Lower leg skin (tissue), 4 donors: ENCODE results near the gene SPDYE4. TPM values are rescaled to one million over a fixed set of nuclear protein-coding genes. Genes with fewer than 3 reads are reported as not detected.
A peak's percentile ranks its signal among the peaks of the same experiment; 100 is the strongest.

Source experiments
- DNase-seq, 2 donors: peaks; one replicate each; pipeline ENCODE4 v3.0.0-alpha.2; 2019; ENCODE audit warnings: low spot score in 2 of 2
- H3K4me3 ChIP-seq: fragments of 200-600 bp; sonication (generic); 2 replicates; pipeline ENCODE4 v1.5.1; 2017; ENCODE audit warnings: mild to moderate bottlenecking, low read depth; ENCODE audit not compliant: poor library complexity, severe bottlenecking
- POLR2A ChIP-seq, 2 donors: fragments of 450-650 bp; IDR thresholded peaks; one replicate each; pipeline ENCODE4 v1.6.1; 2016 to 2017; ENCODE audit warnings: antibody characterized with exemption in 2 of 2, mild to moderate bottlenecking in 1 of 2, moderate library complexity in 1 of 2
- WGBS, 2 donors: methylation state at CpG; one replicate each; pipeline ENCODE4 v1.1.5; 2018; 5-methylcytosine and 5-hydroxymethylcytosine counted together
- intact Hi-C: fragments of 100-400 bp; cut with DNase I; formaldehyde crosslinking; loops from one replicate; pipeline ENCODE4 v1.15.0; 2023; ENCODE audit warnings: low total_unique reads
- total RNA-seq, 4 donors: library from RNA; depleted of rRNA; stranded (reverse); fragments of >200 nt; gene quantifications; one replicate each; pipeline ENCODE4 v1.1.0, GENCODE V29; 2016
- TF ChIP-seq, protein P1 (sequence below), 3 donors: fragments of 450-650 bp; IDR thresholded peaks; one replicate each; pipeline ENCODE4 v1.5.1; 2016; ENCODE audit warnings: antibody characterized with exemption in 3 of 3, mild to moderate bottlenecking in 3 of 3, moderate library complexity in 2 of 3

The SPDYE4 gene
- total RNA-seq, 4 donors from 2014 or later = not detected

DNA sequence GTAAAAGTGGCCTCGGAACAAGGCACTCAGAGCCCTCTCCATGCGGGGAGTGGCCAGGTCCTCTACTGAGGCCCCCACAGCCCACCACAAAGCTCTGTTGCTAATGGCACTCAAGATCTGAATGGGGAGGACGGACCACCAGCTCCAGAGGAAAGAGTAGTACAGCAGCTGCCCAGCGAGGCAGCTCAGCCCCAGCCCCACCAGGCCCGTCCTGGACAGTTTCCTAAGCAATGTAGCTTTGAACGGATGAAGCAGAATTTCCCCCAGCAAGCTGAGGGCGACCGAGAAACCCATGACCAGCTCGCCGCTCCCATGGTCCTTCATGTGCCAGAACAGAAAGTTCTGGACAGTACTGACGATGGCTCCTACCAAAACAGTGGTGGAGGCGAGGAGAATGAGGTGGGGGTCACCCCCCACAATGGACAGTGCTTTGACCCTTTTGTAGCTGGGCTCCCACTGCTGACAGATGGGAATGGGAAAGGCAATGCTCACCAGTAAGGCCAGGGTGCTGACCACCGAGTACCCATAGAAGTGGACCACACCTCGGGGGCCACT is 39.4 kb upstream of the SPDYE4 start:
- TF ChIP-seq, protein P1, sequence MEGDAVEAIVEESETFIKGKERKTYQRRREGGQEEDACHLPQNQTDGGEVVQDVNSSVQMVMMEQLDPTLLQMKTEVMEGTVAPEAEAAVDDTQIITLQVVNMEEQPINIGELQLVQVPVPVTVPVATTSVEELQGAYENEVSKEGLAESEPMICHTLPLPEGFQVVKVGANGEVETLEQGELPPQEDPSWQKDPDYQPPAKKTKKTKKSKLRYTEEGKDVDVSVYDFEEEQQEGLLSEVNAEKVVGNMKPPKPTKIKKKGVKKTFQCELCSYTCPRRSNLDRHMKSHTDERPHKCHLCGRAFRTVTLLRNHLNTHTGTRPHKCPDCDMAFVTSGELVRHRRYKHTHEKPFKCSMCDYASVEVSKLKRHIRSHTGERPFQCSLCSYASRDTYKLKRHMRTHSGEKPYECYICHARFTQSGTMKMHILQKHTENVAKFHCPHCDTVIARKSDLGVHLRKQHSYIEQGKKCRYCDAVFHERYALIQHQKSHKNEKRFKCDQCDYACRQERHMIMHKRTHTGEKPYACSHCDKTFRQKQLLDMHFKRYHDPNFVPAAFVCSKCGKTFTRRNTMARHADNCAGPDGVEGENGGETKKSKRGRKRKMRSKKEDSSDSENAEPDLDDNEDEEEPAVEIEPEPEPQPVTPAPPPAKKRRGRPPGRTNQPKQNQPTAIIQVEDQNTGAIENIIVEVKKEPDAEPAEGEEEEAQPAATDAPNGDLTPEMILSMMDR (IDR thresholded peaks at IDR 0.05) = no peak
- TF ChIP-seq POLR2A (IDR thresholded peaks at IDR 0.05) = no peak
- peak in 1 of 2 donors; percentile 80 for DNase-seq
- intact Hi-C loops = no loop called here
- no peak overlapping the region for H3K4me3 ChIP-seq
- WGBS, 2 donors = 87 to 91% methylated on average over 9 to 13 of the region's 14 CpGs

DNA sequence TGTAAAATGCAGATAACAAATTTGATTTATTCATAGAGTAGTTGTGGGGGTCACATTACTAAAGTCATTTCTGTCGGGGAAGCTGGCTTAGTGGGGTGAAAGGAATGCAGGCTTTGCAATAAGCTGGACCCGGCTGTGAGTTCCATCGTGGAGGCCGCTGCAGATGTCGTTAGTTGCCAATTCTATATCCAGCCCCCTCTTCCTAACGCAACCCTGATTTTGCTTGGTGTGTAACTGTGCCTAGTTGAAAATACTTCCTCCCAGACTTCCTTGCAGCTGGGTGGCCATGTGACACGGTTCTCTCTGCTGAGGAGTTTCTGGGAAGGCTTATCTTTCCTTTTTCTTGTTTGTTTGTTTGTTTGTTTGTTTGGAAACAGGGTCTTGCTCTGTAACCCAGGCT is 36.3 kb upstream of the SPDYE4 start:
- peak in 1 of 2 donors; percentile 48 for DNase-seq
- intact Hi-C loops = no loop called here
- 40 to 55% methylated on average over 7 of the region's 7 CpGs for WGBS, 2 donors
- H3K4me3 ChIP-seq = no peak overlapping the region
- TF ChIP-seq, protein P1 (IDR thresholded peaks at IDR 0.05) = no peak
- TF ChIP-seq POLR2A (IDR thresholded peaks at IDR 0.05) = no peak

DNA sequence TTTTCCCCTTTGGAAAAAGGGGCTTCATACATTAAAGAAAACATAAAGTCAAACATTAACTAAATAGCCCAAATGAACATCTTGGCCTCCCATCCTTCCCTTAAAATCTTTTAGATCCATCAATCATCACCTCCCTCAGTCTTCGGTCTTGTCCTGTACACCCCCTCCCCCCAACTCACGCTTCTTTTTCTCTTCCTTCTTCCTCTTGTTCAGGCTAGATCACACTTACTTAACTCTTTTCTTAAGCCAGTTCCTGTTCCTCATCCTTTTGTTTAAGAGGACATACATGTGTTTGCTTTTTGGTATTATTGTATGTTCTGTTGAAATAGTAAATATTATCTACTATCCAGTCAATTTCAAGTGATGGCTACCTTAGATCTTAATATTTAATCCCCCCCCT is 35.3 kb upstream of the SPDYE4 start:
- 47 to 58% methylated on average over 2 of the region's 2 CpGs for WGBS, 2 donors
- TF ChIP-seq POLR2A (IDR thresholded peaks at IDR 0.05) = no peak

DNA sequence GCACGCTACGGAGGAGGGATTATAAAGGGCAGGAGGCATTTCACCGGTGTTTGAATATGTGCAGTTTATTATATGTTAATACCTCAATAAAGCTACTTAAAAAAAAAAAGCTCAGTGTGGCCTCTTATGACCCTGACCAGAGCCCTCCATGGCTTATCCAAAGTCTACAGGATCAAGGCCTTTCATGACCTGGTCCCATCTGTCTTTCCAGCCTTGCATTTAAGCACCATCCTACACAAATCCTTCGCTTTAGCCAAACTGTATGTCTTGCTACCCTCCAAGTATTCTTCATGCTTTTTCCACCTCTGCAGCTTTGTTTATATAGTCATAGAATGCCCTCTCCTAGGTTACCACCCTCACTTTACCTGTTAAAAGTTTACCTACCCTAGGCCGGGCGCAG is 34.3 kb upstream of the SPDYE4 start:
- H3K4me3 ChIP-seq = no peak overlapping the region
- 61 to 62% methylated on average over 6 of the region's 6 CpGs for WGBS, 2 donors
- no peak for DNase-seq
- intact Hi-C loops = no loop called here
- TF ChIP-seq POLR2A (IDR thresholded peaks at IDR 0.05) = no peak
- TF ChIP-seq, protein P1 (IDR thresholded peaks at IDR 0.05) = no peak

More for the DNA sequence above, 35.3 kb upstream of the SPDYE4 start:
- H3K4me3 ChIP-seq = no peak overlapping the region
- peak in 1 of 2 donors; percentile 20 for DNase-seq
- intact Hi-C loops = no loop called here

DNA sequence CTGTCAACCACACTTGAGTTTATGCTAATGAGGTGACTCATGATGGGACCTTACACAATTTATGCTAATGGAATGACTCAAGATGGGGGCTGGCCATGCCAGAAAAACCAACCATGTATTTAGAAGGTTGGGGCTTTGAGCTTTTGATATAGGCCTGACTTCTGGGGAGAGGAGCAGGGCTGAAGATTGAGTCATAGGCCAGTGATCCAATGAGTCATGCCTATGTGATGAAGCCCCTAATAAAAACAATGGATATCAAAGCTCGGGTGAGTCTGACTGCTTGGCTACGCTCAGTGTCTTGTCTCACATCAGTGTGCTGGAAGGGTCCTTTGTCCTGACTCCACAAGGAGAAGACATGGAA is 33.5 kb upstream of the SPDYE4 start:
- no peak for TF ChIP-seq POLR2A (IDR thresholded peaks at IDR 0.05)
- TF ChIP-seq, protein P1 (IDR thresholded peaks at IDR 0.05) = no peak
- intact Hi-C loops = no loop called here
- H3K4me3 ChIP-seq = no peak overlapping the region
- WGBS, 2 donors = 55 to 63% methylated on average over 2 of the region's 2 CpGs
- peak in 1 of 2 donors; percentile 17 for DNase-seq

DNA sequence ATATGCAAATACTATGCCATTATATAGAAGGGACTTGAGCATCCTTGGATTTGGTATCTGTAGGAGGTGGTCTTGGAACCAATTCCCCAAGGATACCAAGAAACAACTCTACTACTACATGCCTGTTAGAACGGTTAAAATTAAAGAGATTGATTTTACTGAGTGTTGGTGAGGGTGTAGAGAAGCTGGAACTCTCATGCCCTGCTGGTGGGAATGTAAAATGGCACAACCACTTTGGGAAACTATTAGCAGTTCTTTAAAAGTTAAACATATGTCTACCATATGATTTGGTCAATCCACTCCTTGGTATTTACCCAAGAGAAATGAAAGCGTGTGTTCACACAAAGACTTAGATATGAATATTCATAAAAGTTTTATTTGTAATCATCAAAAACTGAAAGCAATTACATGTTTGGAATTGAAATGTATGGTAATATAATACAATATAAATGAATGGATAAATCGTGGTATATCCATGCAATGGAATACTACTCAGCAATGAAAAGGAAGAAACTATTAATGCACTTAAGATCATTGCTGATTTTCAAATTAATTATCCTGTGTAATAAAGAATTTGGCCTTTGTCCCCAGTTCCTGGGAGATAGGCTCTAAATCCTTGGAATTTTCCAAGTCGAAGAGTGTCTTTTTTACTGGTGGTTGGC is 33.0 kb upstream of the SPDYE4 start:
- no peak for DNase-seq
- TF ChIP-seq, protein P1 (IDR thresholded peaks at IDR 0.05) = no peak
- TF ChIP-seq POLR2A (IDR thresholded peaks at IDR 0.05) = no peak
- no peak overlapping the region for H3K4me3 ChIP-seq
- intact Hi-C loops = no loop called here
- WGBS, 2 donors = 61 to 66% methylated on average over 4 of the region's 4 CpGs
